Tibial nerve (tissue), 4 donors: ENCODE data around the gene DYNLL1. TPM values are rescaled to one million over a fixed set of nuclear protein-coding genes. Genes with fewer than 3 reads are reported as not detected.

Source experiments
- DNase-seq, 2 donors: peaks; one replicate each; pipeline ENCODE4 v3.0.0-alpha.2; 2019; ENCODE audit warnings: low spot score in 2 of 2
- H3K27ac ChIP-seq, 4 donors: fragments of 200-600 bp; sonication (generic) in 3 of 4; one replicate each; pipeline ENCODE4 v1.5.1; 2017 to 2019; ENCODE audit warnings: mild to moderate bottlenecking in 1 of 4
- H3K27me3 ChIP-seq, 2 donors: fragments of 200-600 bp; sonication (generic) in 1 of 2; one replicate each; pipeline versions ENCODE4 v1.5.1 to v1.6.0; 2017 to 2019
- H3K36me3 ChIP-seq, 3 donors: fragments of 200-600 bp; sonication (generic); one replicate each; pipeline ENCODE4 v1.5.1; 2018 to 2019
- H3K4me1 ChIP-seq, 4 donors: fragments of 200-600 bp; sonication (generic) in 3 of 4; one replicate each; pipeline ENCODE4 v1.5.1; 2017 to 2019
- H3K4me3 ChIP-seq, 4 donors: fragments of 200-600 bp; sonication (generic) in 3 of 4; one replicate each; pipeline ENCODE4 v1.5.1; 2017 to 2019; ENCODE audit warnings: mild to moderate bottlenecking in 1 of 4, moderate library complexity in 1 of 4
- H3K9me3 ChIP-seq, 4 donors: fragments of 200-600 bp; sonication (generic) in 3 of 4; one replicate each; pipeline ENCODE4 v1.5.1; 2017 to 2019
- CTCF ChIP-seq, 5 experiments: fragments of 200-600 bp in 3 of 5; fragments of 450-650 bp in 2 of 5; sonication (generic) in 3 of 5; IDR thresholded peaks; one replicate each; pipeline ENCODE4 v1.5.1; 2016 to 2019; ENCODE audit warnings: antibody characterized with exemption in 5 of 5, mild to moderate bottlenecking in 3 of 5, moderate library complexity in 2 of 5
- EP300 ChIP-seq, 2 donors: sonication (generic); formaldehyde crosslinking; IDR thresholded peaks; one replicate each; pipeline ENCODE4 v1.6.1; 2017; ENCODE audit warnings: antibody characterized with exemption in 2 of 2, mild to moderate bottlenecking in 1 of 2
- POLR2A ChIP-seq, 2 donors: fragments of 450-650 bp; IDR thresholded peaks; one replicate each; pipeline ENCODE4 v1.6.1; 2017; ENCODE audit warnings: antibody characterized with exemption in 2 of 2, mild to moderate bottlenecking in 2 of 2, moderate library complexity in 2 of 2
- WGBS, 2 donors: methylation state at CpG; one replicate each; pipeline ENCODE4 v1.1.5; 2018; 5-methylcytosine and 5-hydroxymethylcytosine counted together
- total RNA-seq, 4 donors: library from RNA; depleted of rRNA; stranded (reverse); fragments of >200 nt; gene quantifications; one replicate each; pipeline ENCODE4 v1.1.0, GENCODE V29; 2016

DYNLL1 gene
- total RNA-seq, 4 donors from 2014 or later: 175 to 306 (median 258) TPM

- TF ChIP-seq EP300 (IDR thresholded peaks at IDR 0.05): no peak
Observed at GRCh38 chr12:120475643-120476042, 20.3 kb upstream of the DYNLL1 start.

GRCh38 chr12:120479458-120479857, 16.5 kb upstream of the DYNLL1 start:
- no peak overlapping the region for H3K27ac ChIP-seq
- H3K36me3 ChIP-seq: peaks cover 0 to 11% (median 0%) of the 10 kb centered on the region in 3 donors
- H3K4me1 ChIP-seq: peaks cover 0 to 3% (median 0%) of the 10 kb centered on the region in 4 donors
- H3K4me3 ChIP-seq: no peak overlapping the region
- no peaks in the 10 kb centered on the region for H3K27me3 ChIP-seq
- no peak for TF ChIP-seq CTCF (IDR thresholded peaks at IDR 0.05)
- no peak for TF ChIP-seq POLR2A (IDR thresholded peaks at IDR 0.05)
- no peak for TF ChIP-seq EP300 (IDR thresholded peaks at IDR 0.05)
- no peak for DNase-seq
- 59 to 63% methylated on average over 1 of the region's 1 CpG for WGBS, 2 donors
- H3K9me3 ChIP-seq: no peaks in the 10 kb centered on the region

More at GRCh38 chr12:120475643-120476042, 20.3 kb upstream of the DYNLL1 start:
- 97 to 100% methylated on average over 1 of the region's 1 CpG for WGBS, 2 donors
- Histone ChIP-seq H3K4me3 (no peak overlapping the region), H3K27me3 (no peaks in the 10 kb centered on the region), H3K36me3 (no peaks in the 10 kb centered on the region), H3K9me3 (no peaks in the 10 kb centered on the region), H3K27ac (no peak overlapping the region), H3K4me1 (peaks cover 0 to 11% (median 1%) of the 10 kb centered on the region in 4 donors)
- no peak for DNase-seq

- no peak for TF ChIP-seq EP300 (IDR thresholded peaks at IDR 0.05)
- TF ChIP-seq POLR2A (IDR thresholded peaks at IDR 0.05): no peak
- TF ChIP-seq CTCF (IDR thresholded peaks at IDR 0.05): no peak
- WGBS, 2 donors: 62 to 74% methylated on average over 1 of the region's 1 CpG
Observed at GRCh38 chr12:120480211-120480610, 15.7 kb upstream of the DYNLL1 start.

GRCh38 chr12:120481022-120481767, 14.7 kb upstream of the DYNLL1 start:
- no peaks in the 10 kb centered on the region for H3K27me3 ChIP-seq
- H3K36me3 ChIP-seq: peaks cover 0 to 11% (median 0%) of the 10 kb centered on the region in 3 donors
- H3K9me3 ChIP-seq: no peaks in the 10 kb centered on the region
- DNase-seq: no peak
- WGBS, 2 donors: 96% methylated on average over 9 of the region's 9 CpGs
- H3K4me3 ChIP-seq: no peak overlapping the region
- TF ChIP-seq CTCF (IDR thresholded peaks at IDR 0.05): no peak
- TF ChIP-seq POLR2A (IDR thresholded peaks at IDR 0.05): no peak
- H3K27ac ChIP-seq: no peak overlapping the region
- H3K4me1 ChIP-seq: no peaks in the 10 kb centered on the region

More at GRCh38 chr12:120480211-120480610, 15.7 kb upstream of the DYNLL1 start:
- no peaks in the 10 kb centered on the region for H3K4me1 ChIP-seq
- H3K4me3 ChIP-seq: no peak overlapping the region
- peaks cover 0 to 11% (median 0%) of the 10 kb centered on the region in 3 donors for H3K36me3 ChIP-seq
- no peak overlapping the region for H3K27ac ChIP-seq
- no peaks in the 10 kb centered on the region for H3K9me3 ChIP-seq
- H3K27me3 ChIP-seq: no peaks in the 10 kb centered on the region
- no peak for DNase-seq

- WGBS, 2 donors: 94% methylated on average over 1 of the region's 1 CpG
- H3K36me3 ChIP-seq: peaks cover 0 to 11% (median 0%) of the 10 kb centered on the region in 3 donors
- H3K9me3 ChIP-seq: no peaks in the 10 kb centered on the region
- H3K4me1 ChIP-seq: no peaks in the 10 kb centered on the region
- no peak for TF ChIP-seq CTCF (IDR thresholded peaks at IDR 0.05)
- H3K4me3 ChIP-seq: no peak overlapping the region
- H3K27ac ChIP-seq: no peak overlapping the region
- H3K27me3 ChIP-seq: no peaks in the 10 kb centered on the region
- no peak for DNase-seq
Observed at GRCh38 chr12:120483621-120484020, 12.3 kb upstream of the DYNLL1 start.
